Osteoblast (primary cell): Measurements from ENCODE around the gene FILIP1L. TPM values are rescaled to one million over a fixed set of nuclear protein-coding genes. Genes with fewer than 3 reads are reported as not detected.

Source experiments
- DNase-seq: peaks from one replicate; pipeline ENCODE4 v3.0.0; 2011; ENCODE audit warnings: low spot score, mixed read lengths; ENCODE audit not compliant: insufficient read length; ENCODE audit errors: missing footprints
- H2AFZ ChIP-seq: 2 replicates; pipeline ENCODE4 v1.6.0; 2011; ENCODE audit warnings: mild to moderate bottlenecking, low read length
- H3K27ac ChIP-seq: 2 replicates; pipeline ENCODE4 v1.5.1; 2011; ENCODE audit warnings: mild to moderate bottlenecking, low read depth, low read length, moderate library complexity
- H3K27me3 ChIP-seq: 2 replicates; pipeline ENCODE4 v1.6.0; 2012; ENCODE audit warnings: mild to moderate bottlenecking, control low read depth, inconsistent platforms, low read length, moderate library complexity; ENCODE audit not compliant: insufficient read depth
- H3K36me3 ChIP-seq: 2 replicates; pipeline ENCODE4 v1.5.1; 2011; ENCODE audit warnings: mild to moderate bottlenecking, low read length, control low read depth, moderate library complexity; ENCODE audit not compliant: insufficient read depth
- H3K4me1 ChIP-seq: 2 replicates; pipeline ENCODE4 v1.5.1; 2011; ENCODE audit warnings: mild to moderate bottlenecking, low read length, control low read depth, moderate library complexity; ENCODE audit not compliant: insufficient read depth
- H3K4me2 ChIP-seq: 2 replicates; pipeline ENCODE4 v1.6.0; 2011; ENCODE audit warnings: mild to moderate bottlenecking, low read length; ENCODE audit not compliant: insufficient read depth
- H3K4me3 ChIP-seq: fragments of 200-600 bp; sonication (generic); 3 replicates; pipeline ENCODE4 v1.5.1; 2012; ENCODE audit warnings: mild to moderate bottlenecking, low read length, inconsistent platforms; ENCODE audit not compliant: insufficient read depth
- H3K79me2 ChIP-seq: 2 replicates; pipeline ENCODE4 v1.6.0; 2012; ENCODE audit warnings: mild to moderate bottlenecking, low read length, control low read depth, inconsistent platforms; ENCODE audit not compliant: insufficient read depth
- H3K9me3 ChIP-seq: 2 replicates; pipeline ENCODE4 v1.5.1; 2011; ENCODE audit warnings: low read depth, low read length, control low read depth
- H4K20me1 ChIP-seq: 2 replicates; pipeline ENCODE4 v1.6.0; 2012; ENCODE audit warnings: mild to moderate bottlenecking, low read length, control low read depth; ENCODE audit not compliant: insufficient read depth
- CTCF ChIP-seq: IDR thresholded peaks from 2 replicates; pipeline ENCODE4 v1.5.1; 2011; ENCODE audit warnings: mild to moderate bottlenecking, low read depth, low read length, moderate library complexity; ENCODE audit errors: extremely low read depth
- total RNA-seq: library from RNA; depleted of rRNA; stranded (reverse); fragments of >200 nt; gene quantifications from 2 replicates; pipeline ENCODE4 v1.2.3, GENCODE V29; 2012

FILIP1L gene
- total RNA-seq, 1 donor: 5.8 TPM

GRCh38 chr3:99940350-99940749 is 174.0 kb downstream of the FILIP1L start:
- no peak overlapping the region for H3K4me2 ChIP-seq

GRCh38 chr3:99939876-99940275 is 174.4 kb downstream of the FILIP1L start:
- no peaks in the 10 kb centered on the region for H3K79me2 ChIP-seq
- no peak overlapping the region for H2AFZ ChIP-seq
- no peak for DNase-seq
- no peaks in the 10 kb centered on the region for H3K27me3 ChIP-seq
- no peaks in the 10 kb centered on the region for H4K20me1 ChIP-seq
- H3K9me3 ChIP-seq: no peaks in the 10 kb centered on the region
- no peak overlapping the region for H3K4me3 ChIP-seq
- H3K4me2 ChIP-seq: no peak overlapping the region
- H3K4me1 ChIP-seq: peaks cover 32% of the 10 kb centered on the region
- no peaks in the 10 kb centered on the region for H3K36me3 ChIP-seq
- H3K27ac ChIP-seq: no peak overlapping the region
- TF ChIP-seq CTCF: no peak

More at GRCh38 chr3:99940350-99940749, 174.0 kb downstream of the FILIP1L start:
- DNase-seq: no peak
- H2AFZ ChIP-seq: no peak overlapping the region
- no peak overlapping the region for H3K4me3 ChIP-seq
- H3K27me3 ChIP-seq: no peaks in the 10 kb centered on the region
- no peak overlapping the region for H3K27ac ChIP-seq
- TF ChIP-seq CTCF: no peak
- H3K36me3 ChIP-seq: no peaks in the 10 kb centered on the region
- H3K79me2 ChIP-seq: no peaks in the 10 kb centered on the region
- no peaks in the 10 kb centered on the region for H3K9me3 ChIP-seq
- H4K20me1 ChIP-seq: no peaks in the 10 kb centered on the region
- H3K4me1 ChIP-seq: peaks cover 30% of the 10 kb centered on the region

GRCh38 chr3:99938270-99938911 is 175.9 kb downstream of the FILIP1L start:
- no peak for TF ChIP-seq CTCF
- Histone ChIP-seq H2AFZ (no peak overlapping the region), H3K4me1 (peaks cover 32% of the 10 kb centered on the region), H3K27me3 (no peaks in the 10 kb centered on the region), H3K27ac (peak overlapping the region; percentile 55), H3K79me2 (no peaks in the 10 kb centered on the region), H3K4me2 (peak overlapping the region; percentile 40), H3K4me3 (no peak overlapping the region), H3K36me3 (no peaks in the 10 kb centered on the region), H4K20me1 (no peaks in the 10 kb centered on the region), H3K9me3 (no peaks in the 10 kb centered on the region)
- DNase-seq: peak; percentile 77

- no peak for TF ChIP-seq CTCF
- Histone ChIP-seq H4K20me1 (no peaks in the 10 kb centered on the region), H2AFZ (no peak overlapping the region), H3K4me3 (no peak overlapping the region), H3K4me2 (no peak overlapping the region), H3K36me3 (no peaks in the 10 kb centered on the region), H3K79me2 (no peaks in the 10 kb centered on the region), H3K27me3 (no peaks in the 10 kb centered on the region), H3K27ac (no peak overlapping the region), H3K9me3 (no peaks in the 10 kb centered on the region), H3K4me1 (peaks cover 34% of the 10 kb centered on the region)
- DNase-seq: no peak
These were observed 179.1 kb downstream of the FILIP1L start for GRCh38 chr3:99934975-99935797.
